Measurements from ENCODE around the gene SLC22A23.

Gene SLC22A23

DNA sequence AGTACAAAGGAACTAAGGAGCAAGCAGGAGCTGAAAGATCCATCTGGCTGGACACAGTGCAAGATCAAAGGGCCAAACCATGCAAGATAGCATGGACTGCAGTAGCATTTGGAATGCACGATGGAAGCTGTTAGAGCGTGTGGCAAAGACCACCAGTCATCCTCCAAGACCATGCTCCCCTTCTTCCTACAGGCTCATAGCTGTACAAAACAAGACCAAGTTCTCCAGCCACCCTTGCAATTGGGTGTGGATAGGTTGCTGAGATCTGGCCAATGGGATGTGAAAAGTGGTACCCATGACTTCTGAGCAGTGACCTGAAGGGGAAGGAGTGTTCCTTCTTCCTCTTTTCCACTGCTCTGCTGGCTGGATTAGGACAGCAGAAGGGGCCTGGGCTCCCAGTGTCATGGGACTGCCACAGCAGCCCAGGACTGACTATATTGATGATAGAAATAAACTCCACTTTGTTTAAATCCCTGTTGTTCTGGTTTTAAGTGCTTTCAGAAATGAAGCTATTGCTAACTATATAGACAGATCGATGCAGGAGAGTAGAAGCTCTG is 64.9 kb downstream of the SLC22A23 start:
- no peak for TF ChIP-seq GATA2 (IDR thresholded peaks at IDR 0.05; ENCODE audit: low read depth, low read length)
- no peak for TF ChIP-seq GATA3 (IDR thresholded peaks at IDR 0.05; ENCODE audit: low read depth, low read length)

DNA sequence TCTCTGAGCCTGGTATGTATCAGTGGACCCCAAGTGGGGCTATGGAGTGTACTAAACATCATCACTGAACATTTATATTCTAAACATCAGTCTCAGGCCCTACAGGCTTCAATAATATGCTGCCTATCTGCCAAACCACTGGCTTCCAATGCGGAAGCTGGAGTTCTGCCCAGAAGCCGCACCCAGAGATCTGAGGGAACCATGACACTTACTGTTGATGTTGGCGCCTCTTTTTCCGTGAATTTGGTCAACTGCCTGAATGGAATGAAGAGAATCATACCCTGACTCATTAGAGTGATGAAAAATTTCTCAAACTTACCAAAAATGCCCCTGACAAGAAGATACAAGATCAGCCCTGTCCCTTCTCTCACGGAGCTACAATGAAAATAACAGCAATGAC is 66.2 kb downstream of the SLC22A23 start:
- TF ChIP-seq GATA2 (IDR thresholded peaks at IDR 0.05; ENCODE audit: low read depth, low read length) = no peak
- TF ChIP-seq GATA3 (IDR thresholded peaks at IDR 0.05; ENCODE audit: low read depth, low read length) = no peak

DNA sequence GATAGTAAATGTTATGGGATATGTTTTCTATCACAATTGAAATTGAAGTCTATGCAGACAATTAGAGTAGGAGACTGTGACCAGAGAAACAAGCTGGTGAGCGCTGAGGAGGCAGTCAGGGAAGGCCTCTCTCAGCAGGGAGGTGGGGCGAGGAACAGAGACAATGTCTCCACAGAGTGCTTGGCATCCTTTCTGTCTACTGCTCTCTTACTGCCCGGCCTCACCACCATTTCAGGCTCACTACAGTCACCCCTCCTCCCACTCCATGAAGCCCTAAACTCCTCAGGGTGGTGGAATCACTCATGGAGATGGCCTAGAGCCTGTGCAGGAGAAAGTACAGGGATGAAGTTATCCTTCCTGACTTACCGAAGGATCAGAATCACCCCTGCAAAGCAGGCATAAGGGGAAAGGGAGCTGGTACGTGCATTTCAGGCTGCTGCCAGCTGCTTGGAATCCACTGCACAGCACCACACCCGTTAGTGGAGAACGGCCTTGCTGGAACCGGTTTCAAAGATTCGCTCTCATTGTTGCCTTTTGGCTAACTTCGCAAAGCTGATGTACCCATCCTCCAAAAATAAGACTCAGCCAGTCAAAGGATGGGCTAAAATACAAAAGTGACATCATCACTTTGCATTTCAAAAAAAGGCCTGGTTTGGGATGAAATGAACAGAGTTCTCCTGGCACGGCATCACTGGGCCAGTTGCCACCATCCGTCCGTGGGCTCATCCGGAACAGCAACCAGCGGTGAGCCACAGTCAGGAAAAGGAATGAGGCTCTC is 67.3 kb downstream of the SLC22A23 start:
- TF ChIP-seq GATA2 (IDR thresholded peaks at IDR 0.05; ENCODE audit: low read depth, low read length) (no peak), GATA3 (IDR thresholded peaks at IDR 0.05; ENCODE audit: low read depth, low read length) (no peak)

DNA sequence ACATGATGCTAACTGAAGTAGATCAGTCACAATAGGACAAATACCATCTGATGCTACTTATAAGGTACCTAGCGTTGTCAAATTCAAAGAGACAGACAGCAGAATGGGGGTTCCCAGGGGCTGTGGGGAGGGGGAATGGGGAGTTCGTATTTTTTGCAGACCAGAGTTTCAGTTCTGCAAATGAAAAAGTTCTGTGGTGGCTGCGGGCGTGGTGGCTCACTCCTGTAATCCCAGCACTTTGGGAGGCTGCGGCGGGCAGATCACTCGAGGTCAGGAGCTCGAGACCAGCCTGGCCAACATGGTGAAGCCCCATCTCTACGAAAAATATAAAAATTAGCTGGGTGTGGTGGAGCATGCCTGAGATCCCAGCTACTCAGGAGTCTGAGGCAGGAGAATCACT is 68.1 kb downstream of the SLC22A23 start:
- TF ChIP-seq GATA2 (IDR thresholded peaks at IDR 0.05; ENCODE audit: low read depth, low read length) = no peak
- TF ChIP-seq GATA3 (IDR thresholded peaks at IDR 0.05; ENCODE audit: low read depth, low read length) = no peak

DNA sequence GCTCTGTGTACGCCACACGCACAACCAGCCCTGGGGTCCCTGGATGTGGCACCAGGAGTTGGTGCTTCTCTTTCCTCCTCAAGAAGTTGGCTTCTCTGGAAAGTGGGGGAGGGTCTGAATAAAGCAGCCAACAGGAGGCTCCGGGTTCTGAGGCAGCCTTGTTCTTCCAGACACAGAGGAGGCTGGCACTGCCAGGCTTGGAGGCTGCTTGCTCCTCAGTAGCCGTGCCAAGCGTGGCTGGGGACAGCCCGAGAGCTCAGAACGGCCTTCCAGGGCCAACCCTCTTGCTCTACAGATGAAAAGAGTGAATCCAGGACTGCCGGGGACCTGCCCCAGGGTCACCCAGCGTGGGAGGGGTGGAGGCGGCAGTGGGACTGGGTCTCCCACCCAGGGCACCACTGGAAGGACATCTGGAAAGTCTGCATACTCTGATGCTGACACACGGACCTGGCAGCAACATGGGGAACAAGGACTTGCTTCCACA is 70.4 kb downstream of the SLC22A23 start:
- TF ChIP-seq GATA2 (IDR thresholded peaks at IDR 0.05; ENCODE audit: low read depth, low read length) (no peak), GATA3 (IDR thresholded peaks at IDR 0.05; ENCODE audit: low read depth, low read length) (no peak)

DNA sequence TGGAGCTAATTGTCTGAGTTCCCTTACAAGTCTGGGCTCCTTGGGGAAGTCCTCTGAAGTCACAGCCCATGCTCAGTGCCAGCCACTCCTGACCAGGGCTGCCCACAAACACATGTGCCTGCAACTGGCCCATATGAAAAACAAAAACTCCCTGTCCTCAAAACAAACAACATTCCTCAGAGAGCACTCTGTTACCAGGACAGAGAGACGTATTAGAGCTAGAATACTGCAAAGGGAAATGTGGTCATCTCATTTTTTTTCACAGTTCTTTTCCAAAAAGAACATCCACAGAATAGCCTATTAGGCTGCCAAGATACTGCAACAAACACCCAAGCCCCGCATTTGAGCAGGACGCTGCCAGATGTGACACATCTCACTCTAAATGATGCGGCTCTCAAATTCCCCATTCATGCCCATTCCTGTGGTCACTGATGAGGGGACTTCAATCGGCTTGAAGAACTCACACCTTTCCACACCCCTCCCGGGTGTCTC is 71.1 kb downstream of the SLC22A23 start:
- no peak for TF ChIP-seq GATA3 (IDR thresholded peaks at IDR 0.05; ENCODE audit: low read depth, low read length)
- no peak for TF ChIP-seq GATA2 (IDR thresholded peaks at IDR 0.05; ENCODE audit: low read depth, low read length)

DNA sequence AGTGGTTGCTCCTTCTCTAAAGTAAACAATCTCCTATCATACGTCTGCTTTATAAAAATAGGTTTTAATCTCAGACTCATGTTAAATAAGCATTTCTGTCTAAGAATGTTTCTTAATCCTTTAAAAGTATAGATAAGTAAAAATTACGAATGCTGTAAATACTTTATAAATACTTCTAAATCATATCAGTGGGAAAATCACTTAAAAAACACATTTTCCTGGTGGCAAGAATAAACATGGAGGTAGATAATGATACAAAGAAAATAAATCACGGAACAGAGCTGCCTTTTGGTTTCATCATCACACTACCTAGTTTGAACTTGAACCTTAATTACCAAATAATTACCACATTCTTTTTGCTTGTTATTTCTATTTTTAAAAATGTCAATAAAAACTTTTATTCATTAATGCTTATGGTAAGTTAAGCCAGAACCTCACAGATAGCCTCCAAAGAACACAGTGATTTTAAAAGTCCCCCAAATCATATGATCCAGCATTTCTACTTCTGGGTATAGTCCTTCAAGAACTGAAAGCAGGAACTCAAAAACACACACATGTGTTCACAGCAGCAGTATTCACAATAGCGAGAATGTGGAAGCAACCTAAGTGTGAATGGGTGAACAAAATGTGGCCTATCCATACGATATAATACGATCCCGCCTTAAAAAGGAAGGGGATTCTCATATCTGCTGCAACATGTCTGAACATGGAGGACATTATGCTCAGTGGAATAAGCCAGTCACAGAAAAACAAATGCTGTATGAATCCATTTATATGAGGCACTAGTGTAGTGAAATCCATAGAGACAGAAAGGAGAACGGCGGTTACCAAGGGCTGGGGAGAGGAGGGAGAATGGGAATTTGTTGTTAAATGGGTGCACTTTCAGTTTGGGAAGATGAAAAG is 72.4 kb downstream of the SLC22A23 start:
- TF ChIP-seq GATA2 (IDR thresholded peaks at IDR 0.05; ENCODE audit: low read depth, low read length) = no peak
- TF ChIP-seq GATA3 (IDR thresholded peaks at IDR 0.05; ENCODE audit: low read depth, low read length) = no peak

DNA sequence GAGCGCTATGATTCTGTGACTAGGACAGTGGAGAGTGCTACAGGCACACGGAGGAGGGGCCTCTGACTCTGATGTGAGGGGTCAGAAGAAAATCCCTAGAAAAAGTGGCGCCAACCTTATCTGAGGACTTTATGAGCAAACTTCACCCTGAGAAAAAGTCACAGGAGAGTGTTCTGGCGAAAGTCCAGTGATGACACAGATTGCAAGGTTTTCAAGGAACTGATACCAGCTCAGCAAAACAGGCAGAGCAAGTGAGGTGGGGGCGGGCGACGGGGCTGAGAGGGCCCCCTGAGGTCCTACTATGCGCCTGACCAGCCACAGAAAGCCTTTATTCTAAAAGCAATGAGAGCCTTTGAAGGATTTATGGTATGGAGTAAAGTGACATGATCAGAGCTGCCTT is 73.3 kb downstream of the SLC22A23 start:
- no peak for TF ChIP-seq GATA2 (IDR thresholded peaks at IDR 0.05; ENCODE audit: low read depth, low read length)
- no peak for TF ChIP-seq GATA3 (IDR thresholded peaks at IDR 0.05; ENCODE audit: low read depth, low read length)

DNA sequence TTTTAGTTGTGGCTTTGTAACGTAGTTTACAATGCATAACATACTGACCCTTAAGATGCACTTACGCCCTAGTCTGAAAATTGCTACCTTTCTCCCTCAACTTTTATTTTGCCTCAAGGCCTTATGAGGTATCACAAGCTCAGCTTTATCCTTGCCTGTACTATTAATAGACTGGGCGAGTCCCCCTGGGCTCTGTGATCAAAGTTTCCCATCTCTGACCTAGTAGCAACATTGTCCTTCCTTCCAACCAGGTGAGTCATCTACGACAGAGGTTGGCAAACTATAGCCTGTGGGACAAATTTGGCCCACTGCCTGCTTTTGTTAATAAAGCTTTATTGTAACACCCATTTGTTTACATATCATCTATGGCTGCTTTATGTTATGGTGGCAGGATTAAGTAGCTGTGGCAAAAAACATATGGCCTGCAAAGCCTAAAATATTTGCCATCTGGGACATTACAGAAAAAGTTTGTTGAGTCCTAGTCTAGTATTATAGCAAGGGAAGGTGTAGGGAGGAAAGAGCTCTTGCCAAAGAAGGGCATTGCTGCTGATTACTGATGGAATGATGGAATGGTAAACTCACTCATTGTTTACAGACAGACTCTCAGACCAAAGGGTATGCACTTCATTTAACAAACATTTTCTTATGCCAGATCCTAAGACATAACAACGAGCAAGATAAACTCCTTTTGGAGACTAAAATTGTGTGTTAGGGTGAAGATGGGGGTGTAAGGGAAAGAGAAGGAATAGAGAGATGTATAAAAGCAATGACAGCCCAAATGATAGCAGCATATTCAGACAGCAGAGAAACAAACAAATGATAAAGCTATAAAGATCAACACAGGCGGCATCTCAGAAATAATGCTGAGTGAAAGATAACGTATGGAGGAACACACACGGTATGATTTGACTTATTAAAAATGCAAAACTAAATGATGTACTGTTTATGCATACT is 74.2 kb downstream of the SLC22A23 start:
- no peak for TF ChIP-seq GATA2 (IDR thresholded peaks at IDR 0.05; ENCODE audit: low read depth, low read length)
- TF ChIP-seq GATA3 (IDR thresholded peaks at IDR 0.05; ENCODE audit: low read depth, low read length) = no peak

DNA sequence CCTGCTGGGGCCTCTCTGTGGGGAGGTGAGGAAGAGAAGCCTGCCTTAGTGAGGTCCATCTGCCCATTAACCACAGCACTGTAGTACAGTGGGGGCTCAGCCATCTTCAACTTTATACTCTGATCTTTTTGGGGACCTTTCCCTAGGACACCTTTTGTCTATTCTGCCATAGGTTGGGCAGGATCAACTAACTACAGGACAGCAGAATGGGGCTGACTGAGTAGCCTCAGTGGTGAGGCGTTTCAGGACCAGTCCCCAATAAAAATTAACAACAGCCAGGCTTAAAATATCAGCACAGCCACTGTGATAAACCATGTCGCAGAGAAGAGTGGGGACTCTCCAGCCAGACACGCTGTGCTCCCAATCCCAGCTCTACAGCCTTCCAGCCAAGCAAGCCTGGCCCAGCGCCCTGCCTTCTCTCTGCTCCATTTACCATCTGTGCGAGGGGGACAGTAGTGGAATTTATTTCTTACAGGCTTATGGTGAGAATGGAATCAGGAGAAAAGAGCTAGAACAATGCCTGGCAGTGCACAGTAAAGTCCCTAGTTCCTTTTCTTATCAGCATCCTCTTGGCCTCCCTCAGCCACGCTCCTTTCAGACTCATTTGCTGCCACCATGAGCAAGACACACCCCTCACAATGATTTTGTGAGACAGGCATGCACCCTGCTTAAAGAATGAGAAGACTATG is 75.5 kb downstream of the SLC22A23 start:
- no peak for TF ChIP-seq GATA2 (IDR thresholded peaks at IDR 0.05; ENCODE audit: low read depth, low read length)
- TF ChIP-seq GATA3 (IDR thresholded peaks at IDR 0.05; ENCODE audit: low read depth, low read length) = no peak

DNA sequence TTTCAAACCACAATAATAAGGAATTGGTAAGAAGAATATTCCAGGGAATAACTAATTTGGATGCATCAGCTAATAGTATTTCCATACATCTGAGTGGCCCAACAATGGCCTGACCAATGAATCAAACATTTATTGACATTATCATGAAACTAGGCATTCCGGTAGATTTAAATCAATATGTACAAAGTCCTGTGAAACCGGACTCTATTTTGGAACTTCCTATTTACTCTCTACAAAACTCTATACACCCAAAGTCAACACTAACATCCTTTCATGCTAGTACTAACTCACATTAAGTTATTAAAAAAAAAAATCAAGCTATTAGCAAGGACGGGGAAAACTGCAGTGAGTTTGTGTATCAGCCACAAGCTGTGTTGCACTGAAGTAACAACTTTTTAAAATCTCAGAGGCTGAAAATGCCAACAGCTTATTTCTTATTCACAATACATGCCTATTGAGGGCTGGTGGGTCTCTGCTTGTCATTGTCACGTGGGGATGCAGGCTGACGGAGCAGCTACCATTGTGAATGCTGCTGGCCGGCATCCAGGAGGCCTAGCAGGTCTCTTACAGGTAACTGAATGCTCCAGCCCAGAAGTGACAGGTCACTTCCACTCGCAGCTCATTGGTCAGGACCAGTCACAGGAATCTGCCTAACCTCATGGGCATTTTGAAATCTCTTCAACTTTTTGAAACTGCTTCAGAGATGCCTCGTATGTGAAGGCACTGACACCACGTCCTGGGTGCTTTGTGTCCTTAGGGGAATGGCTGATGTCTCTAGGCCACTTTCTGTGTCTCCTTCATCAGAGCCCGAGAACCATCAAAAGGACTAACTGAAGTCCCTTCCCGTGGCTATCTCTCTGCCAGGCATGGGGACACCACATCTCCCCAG is 76.3 kb downstream of the SLC22A23 start:
- TF ChIP-seq GATA3 (IDR thresholded peaks at IDR 0.05; ENCODE audit: low read depth, low read length) = no peak
- TF ChIP-seq GATA2 (IDR thresholded peaks at IDR 0.05; ENCODE audit: low read depth, low read length) = no peak
